ENCODE results near the gene C22orf23. TPM values are rescaled to one million over a fixed set of nuclear protein-coding genes. Genes with fewer than 3 reads are reported as not detected.
A peak's percentile ranks its signal among the peaks of the same experiment; 100 is the strongest.

C22orf23 gene
- total RNA-seq = 1 to 10 TPM in 3 of 7 donors, under 1 TPM in 4; 0.28 to 2.6 (median 0.77) TPM
- polyA plus RNA-seq = under 1 TPM; 0.41 to 0.87 TPM
- long read RNA-seq, donor 1, partial matches to known transcripts = 0 of 9 reads
- long read RNA-seq, donor 1, other reads (novel, unspliced or antisense) = 9 of 9 reads
- long read RNA-seq, donor 2 = 0 reads
- long read RNA-seq, donor 3, partial matches to known transcripts = 0 of 3 reads
- long read RNA-seq, donor 3, other reads (novel, unspliced or antisense) = 3 of 3 reads

DNA sequence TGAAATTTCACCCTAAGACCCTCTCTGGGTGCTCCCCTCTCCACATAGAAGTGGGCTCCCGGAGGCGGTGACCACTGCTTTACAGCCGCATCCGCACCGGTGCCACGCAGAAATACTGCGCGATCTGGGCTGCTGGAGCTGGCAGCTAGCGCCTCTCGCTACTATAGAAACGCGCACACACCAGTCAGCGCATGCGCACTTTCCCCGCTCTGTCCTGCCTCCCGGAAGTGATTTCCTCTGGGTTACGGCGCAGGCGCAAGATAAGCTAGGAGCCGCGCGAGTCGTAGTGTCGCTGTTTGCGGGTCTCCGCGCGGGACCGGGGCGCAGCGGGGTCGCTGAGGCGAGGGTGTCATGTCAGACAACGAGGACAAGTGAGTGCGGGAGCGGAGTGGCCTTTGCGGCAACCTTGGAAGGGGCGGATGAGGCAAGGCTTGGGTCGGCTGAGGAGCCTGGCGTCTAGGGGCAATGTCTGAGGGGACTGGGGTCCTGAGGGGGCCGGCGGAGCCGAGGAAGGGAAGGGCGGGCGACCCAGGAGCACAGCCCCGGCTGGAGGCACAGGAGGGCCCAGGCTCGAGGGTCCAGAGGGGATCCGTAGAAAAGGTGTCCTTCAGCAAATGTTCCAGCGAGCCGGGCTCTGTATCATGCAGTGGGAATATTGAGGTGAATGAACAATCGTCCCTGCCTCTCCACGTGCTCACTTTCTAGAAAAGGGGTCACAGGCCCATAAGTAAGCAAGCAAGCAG lies at the start of gene C22orf23, which contains the start of gene POLR2F:
Gene C22orf23, minus strand, starts transcription at position 165 of the 743 bp plus-strand sequence. CDS start 452 bp downstream, outside the sequence.
Gene POLR2F, plus strand, starts transcription at position 263 of the 743 bp plus-strand sequence. Its CDS starts 89 bp downstream, at position 352.
- peak; percentile 52 for TF ChIP-seq POLR2A (IDR thresholded peaks at IDR 0.05)
- TF ChIP-seq, protein P1, sequence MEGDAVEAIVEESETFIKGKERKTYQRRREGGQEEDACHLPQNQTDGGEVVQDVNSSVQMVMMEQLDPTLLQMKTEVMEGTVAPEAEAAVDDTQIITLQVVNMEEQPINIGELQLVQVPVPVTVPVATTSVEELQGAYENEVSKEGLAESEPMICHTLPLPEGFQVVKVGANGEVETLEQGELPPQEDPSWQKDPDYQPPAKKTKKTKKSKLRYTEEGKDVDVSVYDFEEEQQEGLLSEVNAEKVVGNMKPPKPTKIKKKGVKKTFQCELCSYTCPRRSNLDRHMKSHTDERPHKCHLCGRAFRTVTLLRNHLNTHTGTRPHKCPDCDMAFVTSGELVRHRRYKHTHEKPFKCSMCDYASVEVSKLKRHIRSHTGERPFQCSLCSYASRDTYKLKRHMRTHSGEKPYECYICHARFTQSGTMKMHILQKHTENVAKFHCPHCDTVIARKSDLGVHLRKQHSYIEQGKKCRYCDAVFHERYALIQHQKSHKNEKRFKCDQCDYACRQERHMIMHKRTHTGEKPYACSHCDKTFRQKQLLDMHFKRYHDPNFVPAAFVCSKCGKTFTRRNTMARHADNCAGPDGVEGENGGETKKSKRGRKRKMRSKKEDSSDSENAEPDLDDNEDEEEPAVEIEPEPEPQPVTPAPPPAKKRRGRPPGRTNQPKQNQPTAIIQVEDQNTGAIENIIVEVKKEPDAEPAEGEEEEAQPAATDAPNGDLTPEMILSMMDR (IDR thresholded peaks at IDR 0.05) = no peak
- no peak for TF ChIP-seq EP300 (IDR thresholded peaks at IDR 0.05)
- Histone ChIP-seq H3K27me3 (no peaks in the 10 kb centered on the region), H3K4me3 (peak within 1 kb of the TSS; percentile 63), H3K36me3 (no peaks in the 10 kb centered on the region), H3K27ac (peak within 1 kb of the TSS in 1 of 2 donors; percentile 34), H3K9me3 (no peaks in the 10 kb centered on the region), H3K4me1 (ENCODE audit: insufficient read depth) (peaks cover 7% of the 10 kb centered on the region)
- intact Hi-C loops (cut with DNase I) = loop anchor here in 1 of 4 donors (5.0 kb wide), 1 partner anchor 136 kb away; no protein-coding TSS in a partner anchor
- WGBS, 3 donors = 0% methylated on average over 52 of the region's 52 CpGs
- DNase-seq = peak; percentile 95 to 98 (median 96)

DNA sequence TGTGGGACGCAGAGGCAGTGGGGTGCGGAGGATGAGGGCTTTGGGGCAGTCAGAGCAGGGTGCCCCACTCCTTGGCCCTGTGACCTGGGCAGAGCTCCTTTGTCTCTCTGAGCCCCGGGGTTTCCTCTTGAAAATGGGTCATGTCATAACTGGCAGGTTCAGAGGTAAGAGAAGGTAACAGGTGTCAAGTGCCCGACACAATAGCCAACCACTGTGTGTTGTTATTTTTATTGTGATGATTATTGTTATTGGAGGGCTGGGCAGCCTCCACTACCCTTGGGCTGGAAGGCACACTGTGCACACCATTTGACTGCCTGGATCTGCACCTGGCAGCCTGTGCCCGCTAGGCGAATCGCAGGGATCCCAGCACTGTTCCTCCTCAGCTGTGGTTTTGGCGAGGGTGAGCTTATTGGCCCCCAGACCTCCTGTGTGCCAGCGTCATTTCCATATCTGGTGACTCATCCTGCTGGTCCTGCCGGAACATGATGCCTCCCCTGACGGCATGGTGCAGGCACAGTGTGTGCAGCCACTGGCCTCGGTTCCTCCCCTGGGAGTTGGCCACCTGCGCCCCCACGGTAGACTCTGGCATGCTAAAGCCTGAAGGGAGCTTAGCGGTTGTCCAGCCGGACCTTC lies 46.4 kb upstream of the C22orf23 start:
- H3K27ac ChIP-seq = no peak overlapping the region

DNA sequence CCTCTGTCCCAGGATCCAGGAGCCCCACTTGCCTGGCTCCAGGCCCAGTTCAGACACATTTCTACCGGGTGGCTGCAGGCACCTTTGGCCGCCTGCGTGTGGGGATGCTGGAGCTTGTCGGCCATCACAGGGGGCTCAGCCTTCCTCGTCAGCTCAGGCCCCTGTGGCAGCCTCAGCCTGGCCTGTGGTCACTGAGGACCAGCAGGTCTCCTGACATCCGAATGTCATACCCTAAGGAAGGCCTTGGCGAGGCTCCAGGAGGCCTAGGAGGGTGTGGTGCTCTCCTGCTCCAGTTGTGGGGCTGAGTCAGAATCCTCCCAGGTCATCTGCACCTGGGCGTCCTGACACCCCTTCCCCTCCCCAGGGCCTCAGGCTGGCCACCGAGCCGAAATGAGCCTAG lies 45.8 kb upstream of the C22orf23 start:
- no peaks in the 10 kb centered on the region for H3K9me3 ChIP-seq
- H3K4me1 ChIP-seq (ENCODE audit: insufficient read depth) = no peaks in the 10 kb centered on the region
- H3K4me3 ChIP-seq = no peak overlapping the region
- no peak for TF ChIP-seq POLR2A (IDR thresholded peaks at IDR 0.05)
- no peak for TF ChIP-seq EP300 (IDR thresholded peaks at IDR 0.05)
- TF ChIP-seq, protein P1 (IDR thresholded peaks at IDR 0.05) = no peak
- no peak for DNase-seq
- WGBS, 3 donors = 75 to 84% (median 82%) methylated on average over 10 of the region's 10 CpGs
- H3K27ac ChIP-seq = no peak overlapping the region
- H3K36me3 ChIP-seq = no peaks in the 10 kb centered on the region
- H3K27me3 ChIP-seq = no peaks in the 10 kb centered on the region
- intact Hi-C loops (cut with DNase I) = no loop called here

More for the DNA sequence above, 46.4 kb upstream of the C22orf23 start:
- intact Hi-C loops (cut with DNase I) = no loop called here
- no peaks in the 10 kb centered on the region for H3K4me1 ChIP-seq (ENCODE audit: insufficient read depth)
- TF ChIP-seq POLR2A (IDR thresholded peaks at IDR 0.05) = no peak
- TF ChIP-seq EP300 (IDR thresholded peaks at IDR 0.05) = no peak
- TF ChIP-seq, protein P1 (IDR thresholded peaks at IDR 0.05) = no peak
- 69 to 85% (median 78%) methylated on average over 16 of the region's 16 CpGs for WGBS, 3 donors
- H3K4me3 ChIP-seq = no peak overlapping the region
- H3K36me3 ChIP-seq = no peaks in the 10 kb centered on the region
- no peaks in the 10 kb centered on the region for H3K9me3 ChIP-seq
- no peak for DNase-seq
- no peaks in the 10 kb centered on the region for H3K27me3 ChIP-seq

DNA sequence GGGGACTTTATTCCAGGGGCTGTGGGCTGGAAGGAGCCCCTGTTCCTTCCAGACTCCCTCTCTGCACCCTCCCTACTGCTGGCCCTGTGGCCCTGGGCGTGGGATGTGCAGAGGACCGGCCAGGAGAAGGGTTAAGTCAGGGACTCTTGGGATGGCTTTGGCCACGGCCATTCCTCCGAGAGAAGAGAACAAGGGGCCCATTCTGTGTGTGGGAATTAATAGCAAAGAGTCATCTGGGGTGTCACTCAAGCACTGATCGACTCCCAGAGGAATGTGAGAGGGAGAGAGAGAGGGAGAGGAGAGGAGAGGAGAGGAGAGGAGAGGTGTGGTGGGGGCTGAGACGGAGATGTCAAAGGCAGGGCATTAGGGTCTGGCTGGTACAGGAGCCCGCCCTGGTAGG lies 45.1 kb upstream of the C22orf23 start:
- Histone ChIP-seq H3K9me3 (no peaks in the 10 kb centered on the region), H3K27me3 (no peaks in the 10 kb centered on the region), H3K4me3 (no peak overlapping the region), H3K27ac (no peak overlapping the region), H3K4me1 (ENCODE audit: insufficient read depth) (no peaks in the 10 kb centered on the region), H3K36me3 (no peaks in the 10 kb centered on the region)
- 67 to 70% (median 70%) methylated on average over 7 of the region's 7 CpGs for WGBS, 3 donors
- no peak for DNase-seq
- intact Hi-C loops (cut with DNase I) = no loop called here
- TF ChIP-seq, protein P1 (IDR thresholded peaks at IDR 0.05) = no peak
- no peak for TF ChIP-seq EP300 (IDR thresholded peaks at IDR 0.05)

Measured in ovary (tissue), 10 donors.